ENCODE data around the gene MRPS31. TPM values are rescaled to one million over a fixed set of nuclear protein-coding genes. Genes with fewer than 3 reads are reported as not detected.

Gene MRPS31
- total and polyA plus RNA-seq, 2 donors (not counting 1 experiment from before 2014, with no cell fraction given), result 20.5 to 34.4 TPM

GRCh38 chr13:40774672-40775071 lies 3.7 kb upstream of the MRPS31 start:
- no peaks in the 10 kb centered on the region for H4K20me1 ChIP-seq (ENCODE audit: control insufficient read depth, insufficient read depth, low read length, poor library complexity, severe bottlenecking)
- no peaks in the 10 kb centered on the region for H3K27me3 Mint-ChIP-seq
- ATAC-seq (ENCODE audit: low read depth), result no peak
- H3K9me3 ChIP-seq (ENCODE audit: control extremely low read depth in 1 of 3, control insufficient read depth in 2 of 3, insufficient read depth in 1 of 3, low read length in 2 of 3), result no peaks in the 10 kb centered on the region
- no peak overlapping the region for H3K9ac ChIP-seq (ENCODE audit: low read length)
- no peaks in the 10 kb centered on the region for H3K36me3 ChIP-seq (replicated peaks in 1 of 2; ENCODE audit: control extremely low read depth in 1 of 2, control insufficient read depth in 1 of 2, extremely low read depth in 1 of 2, insufficient read depth in 2 of 2, low read length in 1 of 2)
- H3K4me1 ChIP-seq (ENCODE audit: control insufficient read depth in 2 of 2, insufficient read depth in 2 of 2, low read length in 2 of 2), result peaks cover 20 to 35% of the 10 kb centered on the region in 2 donors
- 100% methylated on average over 3 of the region's 6 CpGs for WGBS (ENCODE audit: insufficient coverage)
- H3K4me1 Mint-ChIP-seq, result peaks cover 35% of the 10 kb centered on the region
- no peak overlapping the region for H3K4me3 Mint-ChIP-seq
- no peak overlapping the region for H3K27ac ChIP-seq (ENCODE audit: low read length in 2 of 2)
- H3K27me3 ChIP-seq (replicated peaks in 1 of 4; ENCODE audit: control extremely low read depth in 1 of 4, control insufficient read depth in 3 of 4, insufficient read depth in 4 of 4, low read length in 3 of 4), result no peaks in the 10 kb centered on the region
- no peak overlapping the region for H2AFZ ChIP-seq (ENCODE audit: insufficient read depth, low read depth, low read length, poor library complexity, severe bottlenecking)
- POLR2A ChIA-PET, result no interaction called here
- TF ChIP-seq CTCF (IDR thresholded peaks at IDR 0.05) (no peak), EZH2 (IDR thresholded peaks at IDR 0.05; ENCODE audit: borderline replicate concordance, insufficient read depth, low read depth, low read length, poor library complexity, severe bottlenecking) (no peak)
- no peak for DNase-seq
- H3K27ac Mint-ChIP-seq, result no peak overlapping the region
- peaks cover 13% of the 10 kb centered on the region for H3K79me2 ChIP-seq (ENCODE audit: control insufficient read depth, insufficient read depth, low read length)
- CTCF ChIA-PET, result interaction anchor here (0.6 to 6.7 kb wide), 5 partner anchors 9 to 1090 kb away, joined by 3 to 98 read pairs (median 4); partner anchors contain the start of gene SLC25A15
- no peaks in the 10 kb centered on the region for H3K9me3 Mint-ChIP-seq (ENCODE audit: insufficient read depth)
- intact Hi-C loops (cut with micrococcal nuclease), result loop anchor here (5.0 to 10.0 kb wide), 3 partner anchors 208 to 1740 kb away; partner anchors contain the start of genes KBTBD6, NHLRC3 and PROSER1
- no peak overlapping the region for H3K4me2 ChIP-seq (replicated peaks; ENCODE audit: low read depth, low read length, poor library complexity, severe bottlenecking)
- no peak overlapping the region for H3K4me3 ChIP-seq (ENCODE audit: control extremely low read depth in 1 of 5, extremely low read depth in 1 of 5, insufficient read depth in 1 of 5, low read depth in 2 of 5, low read length in 4 of 5)

GRCh38 chr13:40772765-40773473 lies 1.9 kb upstream of the MRPS31 start:
- Histone ChIP-seq H3K9ac (ENCODE audit: low read length) (no peak overlapping the region), H3K9me3 (ENCODE audit: control extremely low read depth in 1 of 3, control insufficient read depth in 2 of 3, insufficient read depth in 1 of 3, low read length in 2 of 3) (no peaks in the 10 kb centered on the region), H3K4me3 (ENCODE audit: control extremely low read depth in 1 of 5, extremely low read depth in 1 of 5, insufficient read depth in 1 of 5, low read depth in 2 of 5, low read length in 4 of 5) (no peak overlapping the region), H3K4me2 (replicated peaks; ENCODE audit: low read depth, low read length, poor library complexity, severe bottlenecking) (no peak overlapping the region), H3K79me2 (ENCODE audit: control insufficient read depth, insufficient read depth, low read length) (peaks cover 15% of the 10 kb centered on the region), H4K20me1 (ENCODE audit: control insufficient read depth, insufficient read depth, low read length, poor library complexity, severe bottlenecking) (no peaks in the 10 kb centered on the region), H3K27me3 (replicated peaks in 1 of 4; ENCODE audit: control extremely low read depth in 1 of 4, control insufficient read depth in 3 of 4, insufficient read depth in 4 of 4, low read length in 3 of 4) (no peaks in the 10 kb centered on the region), H3K36me3 (replicated peaks in 1 of 2; ENCODE audit: control extremely low read depth in 1 of 2, control insufficient read depth in 1 of 2, extremely low read depth in 1 of 2, insufficient read depth in 2 of 2, low read length in 1 of 2) (no peaks in the 10 kb centered on the region), H2AFZ (ENCODE audit: insufficient read depth, low read depth, low read length, poor library complexity, severe bottlenecking) (peak overlapping the region; percentile 0), H3K4me1 (ENCODE audit: control insufficient read depth in 2 of 2, insufficient read depth in 2 of 2, low read length in 2 of 2) (peaks cover 23 to 36% of the 10 kb centered on the region in 2 donors), H3K27ac (ENCODE audit: low read length in 2 of 2) (no peak overlapping the region)
- ChIA-PET POLR2A (no interaction called here), CTCF (interaction anchor here (1.0 to 6.7 kb wide), 2 partner anchors 281 to 1088 kb away, joined by 3 to 98 read pairs; no protein-coding TSS in a partner anchor)
- no peak for ATAC-seq (ENCODE audit: low read depth)
- 100% methylated on average over 3 of the region's 6 CpGs for WGBS (ENCODE audit: insufficient coverage)
- H3K27me3 Mint-ChIP-seq, result no peaks in the 10 kb centered on the region
- peaks cover 36% of the 10 kb centered on the region for H3K4me1 Mint-ChIP-seq
- H3K4me3 Mint-ChIP-seq, result peak overlapping the region; percentile 68
- intact Hi-C loops (cut with micrococcal nuclease), result loop anchor here (5.0 to 10.0 kb wide), 3 partner anchors 209 to 1738 kb away; partner anchors contain the start of genes KBTBD6, NHLRC3 and PROSER1
- no peaks in the 10 kb centered on the region for H3K9me3 Mint-ChIP-seq (ENCODE audit: insufficient read depth)
- no peak for DNase-seq
- TF ChIP-seq CTCF (IDR thresholded peaks at IDR 0.05) (no peak), EZH2 (IDR thresholded peaks at IDR 0.05; ENCODE audit: borderline replicate concordance, insufficient read depth, low read depth, low read length, poor library complexity, severe bottlenecking) (no peak)
- H3K27ac Mint-ChIP-seq, result no peak overlapping the region

All from B cell (primary cell).